ENCODE measurements around the gene SLC30A5. TPM values are rescaled to one million over a fixed set of nuclear protein-coding genes. Genes with fewer than 3 reads are reported as not detected.

Gene SLC30A5
- total and polyA plus RNA-seq, 10 of the 15 experiments (the other 5 are each of a cell fraction or from before 2014, with no cell fraction given) = 14.7 to 67.9 (median 38.4) TPM

DNA sequence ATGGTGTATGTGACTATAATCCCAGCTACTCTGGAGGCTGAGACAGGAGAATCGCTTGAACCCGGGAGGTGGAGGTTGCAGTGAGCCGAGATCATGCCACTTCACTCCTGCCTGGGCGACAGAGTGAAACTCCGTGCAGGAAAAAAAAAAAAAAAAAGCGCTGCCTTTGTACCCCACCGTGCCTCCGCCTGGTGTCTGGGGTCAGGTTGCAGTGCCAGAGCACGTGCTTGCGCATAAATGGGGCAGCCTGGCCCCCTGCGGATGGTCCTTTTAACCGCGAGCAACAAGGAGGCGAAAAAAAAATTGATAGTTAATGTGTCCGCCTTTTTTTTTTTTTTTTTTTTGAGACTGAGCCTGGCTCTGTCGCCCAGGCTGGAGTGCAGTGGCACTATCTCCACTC, 66.8 kb downstream of the SLC30A5 start:
- ATAC-seq = no peak
- Histone ChIP-seq H2AFZ (ENCODE audit: control insufficient read depth, low read depth, low read length) (no peak overlapping the region), H3K4me2 (ENCODE audit: control insufficient read depth, insufficient read depth) (no peak overlapping the region), H3K9ac (ENCODE audit: control insufficient read depth, insufficient read depth, low read length) (no peak overlapping the region), H3K79me2 (ENCODE audit: control insufficient read depth, insufficient read depth, low read length) (no peaks in the 10 kb centered on the region), H3K27me3 (replicated peaks in 1 of 2; ENCODE audit: control insufficient read depth in 2 of 2, insufficient read depth in 2 of 2, low read length in 1 of 2) (no peaks in the 10 kb centered on the region), H3K9me3 (replicated peaks; ENCODE audit: control insufficient read depth, insufficient read depth, low read length) (no peaks in the 10 kb centered on the region; the same call in 2 of the 3 replicates), H3K36me3 (ENCODE audit: control insufficient read depth in 2 of 2, insufficient read depth in 2 of 2, low read length in 1 of 2) (no peaks in the 10 kb centered on the region), H3K27ac (ENCODE audit: control insufficient read depth, insufficient read depth) (no peak overlapping the region), H3K4me3 (no peak overlapping the region), H3K4me1 (ENCODE audit: control insufficient read depth, insufficient read depth, low read length) (no peaks in the 10 kb centered on the region), H4K20me1 (ENCODE audit: control insufficient read depth, insufficient read depth) (no peaks in the 10 kb centered on the region)
- no TSS peak for BruUV-seq (replicated peaks)
- TF ChIP-seq PAX5 (IDR thresholded peaks at IDR 0.05; ENCODE audit: borderline replicate concordance, low read depth, low read length) (no peak), IKZF1 (conservative IDR thresholded peaks at IDR 0.05) (no peak), CHD1 (IDR thresholded peaks at IDR 0.05; ENCODE audit: low read depth, low read length) (no peak), NR2C2 (IDR thresholded peaks at IDR 0.05; ENCODE audit: borderline replicate concordance, control insufficient read depth, insufficient read length, low read depth) (no peak)
- TF ChIP-seq, protein P1, sequence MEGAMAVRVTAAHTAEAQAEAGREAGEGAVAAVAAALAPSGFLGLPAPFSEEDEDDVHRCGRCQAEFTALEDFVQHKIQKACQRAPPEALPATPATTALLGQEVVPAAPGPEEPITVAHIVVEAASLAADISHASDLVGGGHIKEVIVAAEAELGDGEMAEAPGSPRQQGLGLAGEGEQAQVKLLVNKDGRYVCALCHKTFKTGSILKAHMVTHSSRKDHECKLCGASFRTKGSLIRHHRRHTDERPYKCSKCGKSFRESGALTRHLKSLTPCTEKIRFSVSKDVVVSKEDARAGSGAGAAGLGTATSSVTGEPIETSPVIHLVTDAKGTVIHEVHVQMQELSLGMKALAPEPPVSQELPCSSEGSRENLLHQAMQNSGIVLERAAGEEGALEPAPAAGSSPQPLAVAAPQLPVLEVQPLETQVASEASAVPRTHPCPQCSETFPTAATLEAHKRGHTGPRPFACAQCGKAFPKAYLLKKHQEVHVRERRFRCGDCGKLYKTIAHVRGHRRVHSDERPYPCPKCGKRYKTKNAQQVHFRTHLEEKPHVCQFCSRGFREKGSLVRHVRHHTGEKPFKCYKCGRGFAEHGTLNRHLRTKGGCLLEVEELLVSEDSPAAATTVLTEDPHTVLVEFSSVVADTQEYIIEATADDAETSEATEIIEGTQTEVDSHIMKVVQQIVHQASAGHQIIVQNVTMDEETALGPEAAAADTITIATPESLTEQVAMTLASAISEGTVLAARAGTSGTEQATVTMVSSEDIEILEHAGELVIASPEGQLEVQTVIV (IDR thresholded peaks at IDR 0.05; ENCODE audit: borderline replicate concordance, partially characterized antibody) = no peak
- TF ChIP-seq, protein P2, sequence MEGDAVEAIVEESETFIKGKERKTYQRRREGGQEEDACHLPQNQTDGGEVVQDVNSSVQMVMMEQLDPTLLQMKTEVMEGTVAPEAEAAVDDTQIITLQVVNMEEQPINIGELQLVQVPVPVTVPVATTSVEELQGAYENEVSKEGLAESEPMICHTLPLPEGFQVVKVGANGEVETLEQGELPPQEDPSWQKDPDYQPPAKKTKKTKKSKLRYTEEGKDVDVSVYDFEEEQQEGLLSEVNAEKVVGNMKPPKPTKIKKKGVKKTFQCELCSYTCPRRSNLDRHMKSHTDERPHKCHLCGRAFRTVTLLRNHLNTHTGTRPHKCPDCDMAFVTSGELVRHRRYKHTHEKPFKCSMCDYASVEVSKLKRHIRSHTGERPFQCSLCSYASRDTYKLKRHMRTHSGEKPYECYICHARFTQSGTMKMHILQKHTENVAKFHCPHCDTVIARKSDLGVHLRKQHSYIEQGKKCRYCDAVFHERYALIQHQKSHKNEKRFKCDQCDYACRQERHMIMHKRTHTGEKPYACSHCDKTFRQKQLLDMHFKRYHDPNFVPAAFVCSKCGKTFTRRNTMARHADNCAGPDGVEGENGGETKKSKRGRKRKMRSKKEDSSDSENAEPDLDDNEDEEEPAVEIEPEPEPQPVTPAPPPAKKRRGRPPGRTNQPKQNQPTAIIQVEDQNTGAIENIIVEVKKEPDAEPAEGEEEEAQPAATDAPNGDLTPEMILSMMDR (IDR thresholded peaks at IDR 0.05 in 2 of 3, conservative IDR thresholded peaks at IDR 0.05 in 1 of 3; ENCODE audit: control insufficient read depth in 2 of 3, extremely low read depth in 1 of 3, insufficient read depth in 1 of 3, low read depth in 3 of 3, low read length in 3 of 3) = no peak
- ChIA-PET POLR2A (no interaction called here), CTCF (interaction anchor here (0.6 kb wide), 1 partner anchor 20 kb away, joined by 3 read pairs; no protein-coding TSS in a partner anchor), RAD21 (ENCODE audit: unreplicated experiment) (no interaction called here), SMC1A (ENCODE audit: uncharacterized antibody, unreplicated experiment) (no interaction called here)
- WGBS (ENCODE audit: insufficient coverage, insufficient replicate concordance, low lambda C conversion rate, missing lambda C conversion rate) = 93% methylated on average over 10 of the region's 16 CpGs
- in situ Hi-C loops (cut with MboI) (no loop called here), intact Hi-C loops (cut with micrococcal nuclease; ENCODE audit: unreplicated experiment) (loop anchor here (10.0 kb wide), 1 partner anchor 204 kb away; the partner anchor contains the start of genes AK6, RAD17 and TAF9)
- FAIRE-seq = no peak
- DNase-seq (ENCODE audit: low read depth, low spot score) = no peak

Data from GM12878 (cell line).